ENCODE results near the gene ICE2.

Gene ICE2

GRCh38 chr15:60478566-60479360 lies at the start of gene ICE2:
ICE2 (minus strand) TSS chr15:60479142; CDS start chr15:60477977, 1,165 bp downstream.
- DNase-seq: peak; percentile 99

GRCh38 chr15:60528530-60528929 lies 49.6 kb upstream of the ICE2 start:
- DNase-seq: peak; percentile 35

GRCh38 chr15:60527456-60527855 lies 48.5 kb upstream of the ICE2 start:
- no peak for DNase-seq

GRCh38 chr15:60526127-60526616 lies 47.2 kb upstream of the ICE2 start:
- DNase-seq: peak; percentile 54

- DNase-seq: peak; percentile 25
Measured at GRCh38 chr15:60525341-60526039, 46.5 kb upstream of the ICE2 start.

GRCh38 chr15:60523056-60523455 lies 44.1 kb upstream of the ICE2 start:
- no peak for DNase-seq

GRCh38 chr15:60520825-60521368 lies 42.0 kb upstream of the ICE2 start:
- DNase-seq: peak; percentile 81

- peak; percentile 51 for DNase-seq
Measured at GRCh38 chr15:60520013-60520824, 41.3 kb upstream of the ICE2 start.

- no peak for DNase-seq
Measured at GRCh38 chr15:60519218-60519617, 40.3 kb upstream of the ICE2 start.

- DNase-seq: no peak
Measured at GRCh38 chr15:60518511-60518910, 39.6 kb upstream of the ICE2 start.

GRCh38 chr15:60514261-60514881 lies 35.4 kb upstream of the ICE2 start:
- DNase-seq: no peak

GRCh38 chr15:60513676-60514075 lies 34.7 kb upstream of the ICE2 start:
- DNase-seq: no peak

GRCh38 chr15:60512937-60513336 lies 34.0 kb upstream of the ICE2 start:
- DNase-seq: no peak

GRCh38 chr15:60511351-60512031 lies 32.5 kb upstream of the ICE2 start:
- no peak for DNase-seq

GRCh38 chr15:60510006-60510405 lies 31.1 kb upstream of the ICE2 start:
- DNase-seq: no peak

- no peak for DNase-seq
Measured at GRCh38 chr15:60509470-60509869, 30.5 kb upstream of the ICE2 start.

GRCh38 chr15:60508442-60508841 lies 29.5 kb upstream of the ICE2 start:
- no peak for DNase-seq

- peak; percentile 66 for DNase-seq
Measured at GRCh38 chr15:60507596-60508424, 28.9 kb upstream of the ICE2 start.

- no peak for DNase-seq
Measured at GRCh38 chr15:60496853-60497252, 17.9 kb upstream of the ICE2 start.

- peak; percentile 61 for DNase-seq
Measured at GRCh38 chr15:60494108-60494507, 15.2 kb upstream of the ICE2 start.

GRCh38 chr15:60493166-60493565 lies 14.2 kb upstream of the ICE2 start:
- DNase-seq: no peak
